Hepatocyte (in vitro differentiated cells): ENCODE measurements around the gene ATP5F1E.

Experiments used
- CTCF ChIP-seq: fragments of 200-600 bp; sonication (generic); IDR thresholded peaks from 2 replicates; pipeline ENCODE4 v1.5.1; 2016; ENCODE audit warnings: antibody characterized with exemption, mild to moderate bottlenecking; ENCODE audit not compliant: poor library complexity
- EZH2 ChIP-seq: fragments of 200-600 bp; sonication (generic); IDR thresholded peaks from 2 replicates; pipeline ENCODE4 v1.6.1; 2016; ENCODE audit warnings: antibody characterized with exemption, mild to moderate bottlenecking, borderline replicate concordance

GRCh38 chr20:58991715-58992114, 40.4 kb downstream of the ATP5F1E start:
- no peak for TF ChIP-seq CTCF
- TF ChIP-seq EZH2 = no peak
